Stimulated activated CD4-positive, alpha-beta T cell treated with anti-CD3 and anti-CD28 coated beads, Interleukin-4, amount 100 ng/mL, for 48 hours (primary cell): ENCODE data around the gene MNX1.
A peak's percentile ranks its signal among the peaks of the same experiment; 100 is the strongest.

ENCODE experiments used
- DNase-seq, 2 donors: peaks; one replicate each; pipeline ENCODE4 v3.0.0-alpha.2; 2020; ENCODE audit warnings: low read depth in 2 of 2

The MNX1 gene

GRCh38 chr7:157032644-157033482, 22.4 kb upstream of the MNX1 start:
- DNase-seq: no peak

DNA sequence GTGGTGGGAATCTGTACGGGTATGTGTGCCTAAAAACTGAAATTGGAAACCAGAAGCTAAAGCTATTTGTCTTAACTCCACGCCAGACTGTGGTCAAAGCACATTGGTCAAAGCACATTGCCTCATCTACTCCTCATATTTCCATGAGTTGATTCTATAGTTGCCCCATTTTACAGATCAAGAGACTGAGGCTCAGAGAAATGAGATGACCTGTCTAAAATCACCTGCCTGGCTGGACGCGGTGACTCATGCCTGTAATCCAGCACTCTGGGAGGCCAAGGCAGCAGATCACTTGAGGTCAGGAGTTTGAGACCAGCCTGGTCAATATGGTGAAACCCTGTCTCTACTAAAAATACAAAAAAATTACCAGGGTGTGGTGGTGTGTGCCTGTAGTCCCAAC, 21.7 kb upstream of the MNX1 start:
- no peak for DNase-seq

DNA sequence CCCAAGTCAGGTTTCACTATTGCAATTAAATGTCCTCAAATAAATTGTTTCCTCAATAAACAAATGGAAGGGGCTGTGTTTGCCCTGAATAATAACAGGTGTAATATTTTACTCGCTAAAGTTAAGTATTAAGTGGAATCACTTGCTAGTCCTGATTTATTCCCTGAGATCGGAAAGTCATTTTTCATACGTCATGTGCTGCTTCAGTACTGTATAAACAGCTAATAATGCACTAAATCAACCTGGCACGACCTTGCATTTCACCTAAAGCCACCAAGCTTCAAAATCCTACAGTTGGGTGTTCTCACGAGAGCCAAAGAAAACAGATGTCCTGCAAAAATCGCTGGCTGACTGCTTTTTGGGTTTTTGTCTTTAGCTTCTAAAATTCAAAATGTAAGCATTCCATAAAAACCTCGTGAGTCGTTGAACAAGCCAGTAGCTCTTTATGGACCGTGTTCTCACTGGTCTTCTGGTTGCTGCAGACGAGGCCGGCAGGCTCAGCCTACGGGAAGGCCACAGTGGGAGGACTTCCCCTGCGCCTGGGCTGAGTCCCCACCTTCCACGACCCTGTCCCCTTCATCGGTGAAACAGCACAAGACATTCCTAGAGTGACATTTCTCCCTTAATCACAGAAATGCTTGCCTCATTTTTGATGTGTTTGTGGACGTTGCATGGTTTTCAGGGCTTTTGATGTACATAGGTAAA, 17.9 kb upstream of the MNX1 start:
- no peak for DNase-seq

DNA sequence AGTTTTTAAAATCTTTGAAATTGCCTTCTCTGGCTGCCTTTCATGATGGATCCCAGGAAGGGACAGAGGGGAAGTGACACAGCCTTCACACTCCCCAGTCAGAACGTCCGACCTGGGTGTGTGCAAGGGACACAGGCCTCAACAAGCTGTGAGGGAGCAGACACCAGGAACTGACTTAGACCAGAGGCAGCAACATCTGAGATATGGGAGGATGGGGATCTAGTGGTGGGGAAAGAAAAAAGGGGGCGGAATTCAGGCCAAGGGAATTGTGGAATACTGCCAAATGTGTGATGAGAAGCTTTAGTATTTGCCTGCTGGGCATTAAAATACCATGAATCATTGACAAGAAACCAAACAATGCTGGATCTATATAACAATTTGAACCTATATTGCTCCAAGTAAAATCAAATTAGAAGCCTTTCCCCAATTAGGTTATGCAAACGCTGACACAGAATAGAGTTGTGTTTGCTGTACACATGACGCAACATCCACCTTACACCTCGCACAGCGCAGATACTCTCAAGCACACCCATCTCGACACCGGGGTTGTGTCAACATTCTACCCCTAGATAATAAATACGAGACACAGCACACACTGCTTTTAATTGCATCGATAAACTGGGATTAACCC, 17.2 kb upstream of the MNX1 start:
- DNase-seq: no peak

- no peak for DNase-seq
Measured at GRCh38 chr7:157024716-157025115, 14.3 kb upstream of the MNX1 start.

DNA sequence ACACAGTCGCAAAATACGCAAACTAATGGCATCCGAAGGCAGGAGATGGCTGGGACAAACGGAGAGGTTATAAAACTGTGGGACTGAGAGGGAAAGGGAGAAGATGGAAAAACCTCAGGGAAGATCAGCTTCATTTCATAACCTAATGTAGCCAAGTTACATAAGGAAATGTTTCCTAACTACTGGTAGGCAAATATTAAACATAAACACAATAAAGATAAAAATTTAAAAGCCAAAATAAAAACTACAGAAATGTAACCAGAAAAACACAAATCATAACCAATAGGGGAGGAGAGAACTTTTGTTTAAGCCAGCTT, 13.1 kb upstream of the MNX1 start:
- no peak for DNase-seq

DNA sequence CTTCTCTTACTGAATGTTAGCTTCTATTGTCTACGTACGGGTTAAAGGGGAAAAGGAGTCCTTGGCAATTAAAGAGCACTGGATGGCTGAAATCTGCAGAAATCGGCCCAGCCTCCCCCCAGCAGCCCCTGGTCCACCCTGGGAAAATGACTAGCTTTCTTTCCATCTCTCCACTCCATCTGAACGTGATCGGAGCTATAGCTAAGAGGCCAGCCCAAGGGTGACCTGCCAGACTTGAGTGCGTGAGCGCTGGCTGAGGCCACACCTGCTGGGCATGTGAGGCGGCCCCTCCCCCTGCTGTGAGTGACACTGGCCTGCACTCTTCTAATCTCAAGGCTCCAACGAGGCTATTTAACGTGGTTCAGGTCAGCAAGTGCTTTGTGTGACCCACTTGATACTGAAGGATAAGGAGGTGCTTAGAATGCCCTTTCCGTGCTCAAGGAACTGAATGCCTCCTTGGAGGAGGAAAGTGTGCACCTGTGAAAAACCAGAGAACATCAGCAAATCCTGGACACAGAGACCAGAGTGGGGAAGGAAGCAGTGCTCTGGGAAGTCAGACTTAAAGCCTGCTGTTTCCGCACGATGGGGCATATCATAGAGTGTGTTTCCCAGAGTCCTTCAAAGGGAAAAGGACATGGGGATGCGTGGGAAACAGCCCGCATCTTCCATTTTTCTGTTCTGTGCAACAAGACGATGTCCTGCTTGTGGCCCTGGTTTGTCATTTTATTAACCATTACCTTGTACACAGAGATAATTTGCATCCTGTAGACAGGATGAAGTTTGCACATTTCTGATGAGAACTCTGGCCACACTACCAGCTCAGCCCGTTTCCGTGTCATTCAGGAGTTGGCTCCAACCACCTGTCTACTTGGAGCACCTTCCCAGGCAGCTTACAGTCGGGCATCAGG, 12.5 kb upstream of the MNX1 start:
- DNase-seq: no peak

GRCh38 chr7:157021871-157022680, 11.6 kb upstream of the MNX1 start:
- DNase-seq: no peak

GRCh38 chr7:157021071-157021870, 10.8 kb upstream of the MNX1 start:
- no peak for DNase-seq

- no peak for DNase-seq
Measured at GRCh38 chr7:157020514-157021070, 10.1 kb upstream of the MNX1 start.

- DNase-seq: no peak
Measured at GRCh38 chr7:157019718-157020451, 9.4 kb upstream of the MNX1 start.

DNA sequence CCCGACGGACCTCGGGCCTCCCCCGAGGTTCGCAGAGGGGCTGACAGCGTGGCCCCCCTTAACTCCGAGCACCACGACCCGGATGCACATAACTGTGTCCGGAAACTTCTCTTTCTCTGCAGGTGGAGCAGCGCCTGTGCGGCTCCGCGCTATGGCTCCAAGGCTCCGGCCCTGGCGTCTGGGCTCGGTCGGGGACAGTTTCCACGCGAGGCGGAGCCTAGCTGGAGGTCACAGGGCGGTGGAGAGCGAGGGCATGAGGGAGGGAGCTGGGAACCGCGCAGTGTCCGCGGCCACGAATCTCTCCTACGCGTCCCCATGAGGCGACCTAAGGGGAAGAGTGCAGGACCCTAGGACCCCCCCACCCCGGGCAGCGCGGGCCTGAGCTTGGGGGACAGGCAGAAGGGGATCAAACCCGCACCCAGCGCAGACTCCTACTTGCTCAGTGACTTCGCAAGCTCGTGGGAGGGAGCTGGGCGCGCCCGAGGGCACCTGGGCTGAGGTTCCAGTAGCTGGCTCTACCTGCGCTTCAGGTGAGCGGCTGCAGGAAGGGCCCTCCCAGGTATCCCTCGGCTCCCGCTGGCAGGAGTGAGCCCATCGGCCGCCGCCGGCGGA, 8.6 kb upstream of the MNX1 start:
- no peak for DNase-seq

GRCh38 chr7:157018328-157018996, 8.0 kb upstream of the MNX1 start:
- no peak for DNase-seq

GRCh38 chr7:157017603-157018327, 7.3 kb upstream of the MNX1 start:
- DNase-seq: no peak

DNA sequence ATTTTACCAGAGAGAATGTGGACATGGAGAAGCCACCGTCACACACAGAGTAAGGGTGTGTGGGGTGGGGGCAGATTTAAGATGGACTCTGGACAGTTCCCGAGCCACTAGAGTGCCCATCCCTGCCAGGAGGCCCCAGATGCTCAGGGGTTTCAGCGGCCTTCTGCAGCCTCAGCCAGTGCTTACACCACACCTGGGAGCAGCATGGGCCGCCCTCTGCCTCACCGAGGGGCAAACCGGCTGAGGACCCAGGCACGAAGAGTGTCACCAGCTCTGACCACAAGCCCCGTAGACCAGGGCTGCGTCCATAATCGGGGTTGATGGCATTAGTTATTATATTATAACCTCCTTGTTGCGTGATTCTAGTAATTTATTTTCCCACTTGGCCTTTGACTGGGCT, 6.7 kb upstream of the MNX1 start:
- no peak for DNase-seq

GRCh38 chr7:157016352-157017041, 6.0 kb upstream of the MNX1 start:
- DNase-seq: peak in 1 of 2 donors; percentile 38

DNA sequence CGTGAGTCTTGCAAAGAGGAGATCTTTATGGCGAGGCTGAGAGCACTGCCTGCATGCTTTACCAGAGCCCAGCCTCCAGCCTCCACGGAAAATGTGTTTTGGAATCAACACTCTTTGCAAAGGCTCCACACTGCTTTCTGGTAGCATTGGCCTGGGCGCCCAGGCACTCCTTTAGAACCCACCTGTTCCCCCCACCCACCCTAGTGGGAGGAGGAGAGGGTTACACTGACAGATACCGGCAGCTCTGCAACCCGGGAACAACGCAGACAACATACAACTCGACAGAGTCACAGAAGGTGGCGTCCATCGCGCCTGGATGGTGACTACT, 5.5 kb upstream of the MNX1 start:
- DNase-seq: no peak
